HL-60 (cell line): ENCODE measurements around the gene B4GALT2.

Experiments used
- DNase-seq, 2 experiments: peaks; one replicate each; pipeline ENCODE4 v3.0.0-alpha.2; 2010 to 2020; ENCODE audit warnings: low read depth in 1 of 2, low spot score in 1 of 2
- H3K27ac ChIP-seq: fragments of 250-450 bp; sonication (Bioruptor Pico); replicated peaks from 2 replicates; pipeline ENCODE4 v1.5.1; 2020; ENCODE audit warnings: mild to moderate bottlenecking, moderate library complexity
- H3K27me3 ChIP-seq: fragments of 250-450 bp; sonication (Bioruptor Pico); 2 replicates; pipeline ENCODE4 v1.5.1; 2021; ENCODE audit warnings: mild to moderate bottlenecking, moderate library complexity; ENCODE audit not compliant: insufficient read depth, poor library complexity, severe bottlenecking
- H3K4me3 ChIP-seq: replicated peaks from 2 replicates; pipeline ENCODE4 v1.5.1; 2011; ENCODE audit warnings: mild to moderate bottlenecking, control low read depth, low read length; ENCODE audit not compliant: insufficient read depth
- GABPA ChIP-seq: IDR thresholded peaks from 2 replicates; pipeline ENCODE4 v1.6.1; 2012; ENCODE audit warnings: low read depth
- POLR2AphosphoS5 ChIP-seq: IDR thresholded peaks from 2 replicates; pipeline ENCODE4 v1.6.1; 2012; ENCODE audit warnings: low read depth
- SPI1 ChIP-seq: IDR thresholded peaks from 2 replicates; pipeline ENCODE4 v1.6.1; 2012; ENCODE audit warnings: low read depth, mild to moderate bottlenecking, borderline replicate concordance
- TF ChIP-seq, protein P1 (sequence below): IDR thresholded peaks from 2 replicates; pipeline ENCODE4 v1.6.1; 2012; ENCODE audit warnings: low read depth; ENCODE audit not compliant: insufficient replicate concordance
- TF ChIP-seq, protein P2 (sequence below): IDR thresholded peaks from one replicate; pipeline ENCODE4 v1.5.1; 2011; ENCODE audit warnings: low read length, control low read depth, inconsistent platforms; ENCODE audit not compliant: insufficient read depth

The B4GALT2 gene

DNA sequence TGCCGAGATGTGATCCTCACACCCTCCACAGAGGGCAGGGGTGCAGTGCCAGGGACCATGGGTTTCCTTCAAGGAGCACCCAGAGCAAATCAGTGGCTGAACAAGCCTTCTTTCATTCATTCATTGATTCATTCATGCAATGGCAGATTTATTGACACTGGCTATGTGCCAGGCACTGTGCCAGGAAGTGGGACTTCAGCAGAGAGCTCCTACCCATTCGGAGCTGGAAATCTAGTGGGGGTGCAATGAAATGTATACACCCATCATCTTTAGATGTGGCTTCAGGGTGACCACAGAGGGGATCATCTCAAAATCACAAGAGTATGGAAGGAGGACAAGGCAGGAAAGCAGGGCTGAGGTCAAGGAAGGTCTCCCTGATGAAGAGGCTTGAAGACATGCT lies 33.4 kb downstream of the B4GALT2 start:
- no peak for TF ChIP-seq SPI1
- TF ChIP-seq, protein P1, sequence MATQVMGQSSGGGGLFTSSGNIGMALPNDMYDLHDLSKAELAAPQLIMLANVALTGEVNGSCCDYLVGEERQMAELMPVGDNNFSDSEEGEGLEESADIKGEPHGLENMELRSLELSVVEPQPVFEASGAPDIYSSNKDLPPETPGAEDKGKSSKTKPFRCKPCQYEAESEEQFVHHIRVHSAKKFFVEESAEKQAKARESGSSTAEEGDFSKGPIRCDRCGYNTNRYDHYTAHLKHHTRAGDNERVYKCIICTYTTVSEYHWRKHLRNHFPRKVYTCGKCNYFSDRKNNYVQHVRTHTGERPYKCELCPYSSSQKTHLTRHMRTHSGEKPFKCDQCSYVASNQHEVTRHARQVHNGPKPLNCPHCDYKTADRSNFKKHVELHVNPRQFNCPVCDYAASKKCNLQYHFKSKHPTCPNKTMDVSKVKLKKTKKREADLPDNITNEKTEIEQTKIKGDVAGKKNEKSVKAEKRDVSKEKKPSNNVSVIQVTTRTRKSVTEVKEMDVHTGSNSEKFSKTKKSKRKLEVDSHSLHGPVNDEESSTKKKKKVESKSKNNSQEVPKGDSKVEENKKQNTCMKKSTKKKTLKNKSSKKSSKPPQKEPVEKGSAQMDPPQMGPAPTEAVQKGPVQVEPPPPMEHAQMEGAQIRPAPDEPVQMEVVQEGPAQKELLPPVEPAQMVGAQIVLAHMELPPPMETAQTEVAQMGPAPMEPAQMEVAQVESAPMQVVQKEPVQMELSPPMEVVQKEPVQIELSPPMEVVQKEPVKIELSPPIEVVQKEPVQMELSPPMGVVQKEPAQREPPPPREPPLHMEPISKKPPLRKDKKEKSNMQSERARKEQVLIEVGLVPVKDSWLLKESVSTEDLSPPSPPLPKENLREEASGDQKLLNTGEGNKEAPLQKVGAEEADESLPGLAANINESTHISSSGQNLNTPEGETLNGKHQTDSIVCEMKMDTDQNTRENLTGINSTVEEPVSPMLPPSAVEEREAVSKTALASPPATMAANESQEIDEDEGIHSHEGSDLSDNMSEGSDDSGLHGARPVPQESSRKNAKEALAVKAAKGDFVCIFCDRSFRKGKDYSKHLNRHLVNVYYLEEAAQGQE = no peak
- TF ChIP-seq GABPA = no peak
- TF ChIP-seq POLR2AphosphoS5 = no peak
- TF ChIP-seq, protein P2, sequence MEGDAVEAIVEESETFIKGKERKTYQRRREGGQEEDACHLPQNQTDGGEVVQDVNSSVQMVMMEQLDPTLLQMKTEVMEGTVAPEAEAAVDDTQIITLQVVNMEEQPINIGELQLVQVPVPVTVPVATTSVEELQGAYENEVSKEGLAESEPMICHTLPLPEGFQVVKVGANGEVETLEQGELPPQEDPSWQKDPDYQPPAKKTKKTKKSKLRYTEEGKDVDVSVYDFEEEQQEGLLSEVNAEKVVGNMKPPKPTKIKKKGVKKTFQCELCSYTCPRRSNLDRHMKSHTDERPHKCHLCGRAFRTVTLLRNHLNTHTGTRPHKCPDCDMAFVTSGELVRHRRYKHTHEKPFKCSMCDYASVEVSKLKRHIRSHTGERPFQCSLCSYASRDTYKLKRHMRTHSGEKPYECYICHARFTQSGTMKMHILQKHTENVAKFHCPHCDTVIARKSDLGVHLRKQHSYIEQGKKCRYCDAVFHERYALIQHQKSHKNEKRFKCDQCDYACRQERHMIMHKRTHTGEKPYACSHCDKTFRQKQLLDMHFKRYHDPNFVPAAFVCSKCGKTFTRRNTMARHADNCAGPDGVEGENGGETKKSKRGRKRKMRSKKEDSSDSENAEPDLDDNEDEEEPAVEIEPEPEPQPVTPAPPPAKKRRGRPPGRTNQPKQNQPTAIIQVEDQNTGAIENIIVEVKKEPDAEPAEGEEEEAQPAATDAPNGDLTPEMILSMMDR = no peak
- no peak overlapping the region for H3K4me3 ChIP-seq
- H3K27ac ChIP-seq = no peak overlapping the region
- DNase-seq = no peak
- H3K27me3 ChIP-seq = no peaks in the 10 kb centered on the region

DNA sequence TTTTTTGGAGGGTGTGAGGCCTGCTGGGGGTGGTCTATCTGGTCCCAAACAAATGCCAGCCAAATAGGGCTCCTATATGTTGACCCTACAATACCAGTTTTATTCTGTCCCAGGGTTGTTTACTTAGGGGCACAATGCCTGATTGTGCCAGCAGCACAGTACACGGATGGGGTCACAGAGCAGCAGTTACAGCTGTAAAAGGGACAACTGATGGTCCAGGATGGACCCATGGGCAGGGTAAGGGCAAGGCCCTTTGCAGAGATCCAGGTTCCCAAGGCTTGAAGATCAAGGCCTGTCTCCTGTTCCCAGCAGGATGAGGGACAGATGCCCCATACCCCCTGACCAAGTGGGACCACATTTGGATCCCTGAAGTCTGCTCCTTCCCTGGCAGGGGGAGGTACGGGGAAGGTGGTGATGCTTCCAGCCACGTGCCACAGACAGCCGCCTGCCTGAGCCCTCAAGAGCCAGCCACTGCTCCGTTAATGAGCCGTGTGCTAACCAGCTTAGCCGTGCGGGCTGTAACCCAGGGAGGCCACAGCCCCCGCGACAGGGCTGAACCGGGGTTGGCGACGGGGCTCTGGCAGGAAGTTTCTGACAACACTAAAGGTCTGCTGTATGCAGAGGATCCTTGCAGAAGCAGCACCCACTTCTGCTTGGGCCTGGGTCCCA lies 34.1 kb downstream of the B4GALT2 start:
- Histone ChIP-seq H3K27me3 (no peaks in the 10 kb centered on the region), H3K27ac (no peak overlapping the region), H3K4me3 (no peak overlapping the region)
- TF ChIP-seq, protein P1 = no peak
- no peak for TF ChIP-seq POLR2AphosphoS5
- no peak for TF ChIP-seq SPI1
- TF ChIP-seq, protein P2 = no peak
- no peak for TF ChIP-seq GABPA
- DNase-seq = peak in 1 of 2 experiments; percentile 67

DNA sequence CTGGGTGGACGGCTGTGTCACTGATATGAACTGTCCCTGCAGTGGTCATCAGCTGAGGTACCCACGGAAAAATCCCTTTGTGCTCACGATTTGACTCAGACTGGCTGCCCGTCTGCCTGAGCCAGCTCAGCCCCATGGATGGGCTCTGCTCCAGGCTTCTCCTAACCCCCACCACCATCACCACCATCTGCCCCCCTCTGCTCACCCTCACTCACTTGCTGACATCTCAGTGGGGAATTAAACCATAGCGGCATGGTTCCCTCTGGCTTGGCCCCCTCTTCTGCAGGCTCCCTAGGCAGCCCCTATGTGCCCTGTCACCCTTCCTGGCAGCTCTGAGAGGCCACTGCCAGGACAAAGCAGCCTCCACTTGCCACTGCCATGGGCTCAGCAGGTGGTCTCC lies 34.9 kb downstream of the B4GALT2 start:
- no peaks in the 10 kb centered on the region for H3K27me3 ChIP-seq
- H3K4me3 ChIP-seq = no peak overlapping the region
- TF ChIP-seq POLR2AphosphoS5 (no peak), GABPA (no peak), SPI1 (no peak)
- TF ChIP-seq, protein P1 = no peak
- TF ChIP-seq, protein P2 = no peak
- H3K27ac ChIP-seq = no peak overlapping the region
- no peak for DNase-seq
